HepG2 (cell line): ENCODE measurements around the gene TXNL4A. TPM values are rescaled to one million over a fixed set of nuclear protein-coding genes. Genes with fewer than 3 reads are reported as not detected.

Experiments
- ATAC-seq: fragments of 200-7000 bp; cut with Tn5 transposase; 3 replicates; pipeline ENCODE4 v1.9.1; 2020; ENCODE audit warnings: mild to moderate bottlenecking, moderate library complexity
- BruUV-seq: library from RNA; stranded (reverse); fragments of 400-500 nt; replicated peaks from 2 replicates; lab custom pipeline; 2021; lab: Mats Ljungman, UMichigan
- CTCF ChIA-PET: fragments of 300-600 bp; formaldehyde crosslinking; extraction: SDS; loops from one replicate; lab custom pipeline; 2021; ENCODE audit warnings: low total read pairs, inconsistent platforms, low intra/inter-chr PET ratio; lab: Yijun Ruan, JAX
- POLR2A ChIA-PET: fragments of 350-600 bp; sonication (Branson Sonifier 250); formaldehyde crosslinking; loops from one replicate; lab custom pipeline; 2020; ENCODE audit warnings: antibody characterized with exemption, inconsistent platforms; lab: Yijun Ruan, JAX
- DNase-seq: peaks from one replicate; pipeline ENCODE4 v3.0.0-alpha.2; 2015; ENCODE audit warnings: low spot score
- FAIRE-seq: peaks from 3 replicates; lab custom pipeline; 2011; peaks lifted over from hg19 to GRCh38; lab: Jason Lieb, UNC
- H2AFZ ChIP-seq: one replicate; pipeline ENCODE4 v1.6.1; 2011; ENCODE audit warnings: low read length, inconsistent platforms
- H3K27ac ChIP-seq: fragments of 300-600 bp; 3 replicates; pipeline ENCODE4 v1.8.0; 2011; ENCODE audit warnings: mixed run types, mild to moderate bottlenecking, mixed read lengths, low read length, inconsistent platforms; ENCODE audit not compliant: insufficient read depth; ENCODE audit errors: extremely low read length
- H3K27me3 ChIP-seq, 2 experiments: fragments of 200-600 bp in 1 of 2; 2 replicates in 1 of 2; 3 replicates in 1 of 2; pipeline versions ENCODE4 v1.6.0 to v1.8.0; 2011; ENCODE audit warnings: low read length in 2 of 2, mild to moderate bottlenecking in 2 of 2, moderate library complexity in 2 of 2, inconsistent platforms in 1 of 2; ENCODE audit not compliant: insufficient read depth in 2 of 2, control insufficient read depth in 1 of 2
- H3K36me3 ChIP-seq, 2 experiments: fragments of 200-600 bp in 1 of 2; replicated peaks in 1 of 2; 2 replicates in 1 of 2; 3 replicates in 1 of 2; pipeline versions ENCODE4 v1.5.1 to v1.8.0; 2011; ENCODE audit warnings: low read length in 2 of 2, inconsistent platforms in 1 of 2; ENCODE audit not compliant: insufficient read depth in 2 of 2, control insufficient read depth in 1 of 2
- H3K4me1 ChIP-seq: 2 replicates; pipeline ENCODE4 v1.5.1; 2012; ENCODE audit warnings: low read length, inconsistent platforms; ENCODE audit not compliant: insufficient read depth
- H3K4me2 ChIP-seq: 2 replicates; pipeline ENCODE4 v1.6.0; 2011; ENCODE audit warnings: low read depth, low read length, inconsistent platforms
- H3K4me3 ChIP-seq, 3 experiments: fragments of 200-600 bp in 1 of 3; sonication (generic), shearing (Covaris generic) in 1 of 3; replicated peaks in 1 of 3; 2 replicates each; pipeline ENCODE4 v1.5.1; 2011 to 2016; ENCODE audit warnings: low read length in 3 of 3, inconsistent platforms in 2 of 3, low read depth in 2 of 3, mild to moderate bottlenecking in 2 of 3, control low read depth in 1 of 3, mixed read lengths in 1 of 3; ENCODE audit not compliant: insufficient read depth in 1 of 3
- H3K79me2 ChIP-seq: one replicate; pipeline ENCODE4 v1.6.1; 2011; ENCODE audit warnings: low read length, inconsistent platforms; ENCODE audit not compliant: insufficient read depth
- H3K9ac ChIP-seq: 2 replicates; pipeline ENCODE4 v1.6.0; 2011; ENCODE audit warnings: mild to moderate bottlenecking, low read depth, low read length, inconsistent platforms; ENCODE audit not compliant: insufficient read depth
- H3K9me3 ChIP-seq: 2 replicates; pipeline ENCODE4 v1.5.1; 2012; ENCODE audit warnings: mild to moderate bottlenecking, low read length
- H4K20me1 ChIP-seq: 2 replicates; pipeline ENCODE4 v1.6.0; 2011; ENCODE audit warnings: inconsistent platforms, mild to moderate bottlenecking, low read length, moderate library complexity; ENCODE audit not compliant: insufficient read depth
- CBX1 ChIP-seq: IDR thresholded peaks from one replicate; pipeline ENCODE4 v1.6.1; 2016; ENCODE audit warnings: antibody characterized with exemption, low read depth
- GATA4 ChIP-seq: sonication (generic); IDR thresholded peaks from 2 replicates; pipeline ENCODE4 v1.6.1; 2016; ENCODE audit warnings: antibody characterized with exemption, low read depth, borderline replicate concordance
- ZNF17 ChIP-seq: sonication (generic); formaldehyde crosslinking; IDR thresholded peaks from 2 replicates; pipeline ENCODE4 v1.5.0; 2020; ENCODE audit warnings: mild to moderate bottlenecking, missing genetic modification reagents
- ZNF235 ChIP-seq: sonication (generic); formaldehyde crosslinking; IDR thresholded peaks from 2 replicates; pipeline ENCODE4 v1.8.1; 2023; ENCODE audit warnings: mild to moderate bottlenecking, missing genetic modification reagents, borderline replicate concordance
- ZNF749 ChIP-seq: sonication (generic); formaldehyde crosslinking; IDR thresholded peaks from 2 replicates; pipeline ENCODE4 v1.8.0; 2022; ENCODE audit warnings: mild to moderate bottlenecking, missing genetic modification reagents, moderate library complexity, borderline replicate concordance
- WGBS: methylation state at CpG from one replicate; pipeline ENCODE4 v1.1.6; 2017; ENCODE audit warnings: low lambda C conversion rate; 5-methylcytosine and 5-hydroxymethylcytosine counted together
- in situ Hi-C: cut with HindIII; loops from 2 replicates; pipeline ENCODE4 v1.10.0; 2017; ENCODE audit warnings: low pct_unique_long_range_greater_than_20kb; ENCODE audit not compliant: extremely low pct_ligation_motif_present
- intact Hi-C: fragments of 100-400 bp; cut with micrococcal nuclease; formaldehyde crosslinking; loops from one replicate; pipeline ENCODE4 v1.10.0; 2022; ENCODE audit not compliant: unreplicated experiment
- polyA plus RNA-seq, 8 experiments: library from polyadenylated mRNA; depleted of rRNA in 3 of 8; stranded (reverse) in 7 of 8; unstranded in 1 of 8; fragments of >200 nt; fragmentation: Illumina TruSeq in 4 of 8; extraction: Trizol in 4 of 8; gene quantifications; 2 replicates each; pipeline versions ENCODE4 v1.2.1 to v1.2.3, GENCODE V29; 2011 to 2016; ENCODE audit warnings: low read depth in 4 of 8, missing spikeins in 1 of 8, mixed read lengths in 1 of 8; ENCODE audit not compliant: insufficient read depth in 1 of 8
- total RNA-seq, 5 experiments: library from RNA; depleted of rRNA; stranded (reverse); fragments of >200 nt; fragmentation: Illumina TruSeq; extraction: Trizol; gene quantifications; 2 replicates each; pipeline ENCODE4 v1.2.3, GENCODE V29; 2016; ENCODE audit warnings: low read depth in 1 of 5
- TF ChIP-seq, protein P1 (sequence below): conservative IDR thresholded peaks from 2 replicates; pipeline ENCODE4 v1.6.1; 2018; ENCODE audit warnings: missing genetic modification reagents
- TF ChIP-seq, protein P2 (sequence below): sonication (generic); formaldehyde crosslinking; IDR thresholded peaks from 2 replicates; pipeline ENCODE4 v1.4.0; 2020; ENCODE audit warnings: missing genetic modification reagents, borderline replicate concordance
- TF ChIP-seq, protein P3 (sequence below): sonication (generic); formaldehyde crosslinking; IDR thresholded peaks from 2 replicates; pipeline ENCODE4 v1.5.0; 2020; ENCODE audit warnings: mild to moderate bottlenecking, missing genetic modification reagents, moderate library complexity

Gene TXNL4A
- total and polyA plus RNA-seq, 2 of the 13 experiments (the other 11 are each of a cell fraction or from before 2014, with no cell fraction given) = 172 to 202 TPM

DNA sequence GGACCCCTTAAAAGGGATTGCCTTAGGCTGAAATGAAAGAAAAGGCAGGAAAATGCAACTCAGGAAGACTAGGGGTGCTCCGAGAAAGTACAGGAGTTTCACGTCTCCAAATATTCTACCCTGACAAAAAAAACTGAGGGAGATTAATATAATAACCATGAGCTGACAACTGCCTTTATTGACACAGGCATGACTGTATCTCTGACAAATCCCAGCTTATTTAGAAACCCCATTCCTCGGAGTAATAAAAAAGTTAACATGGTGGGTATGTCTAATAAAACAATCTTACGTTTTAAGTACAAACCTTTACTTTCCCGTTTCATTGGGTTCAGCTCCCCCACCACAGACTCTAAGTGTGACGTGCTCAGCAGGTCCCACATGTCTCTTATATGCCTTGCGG lies 38.0 kb upstream of the TXNL4A start (continued):
- TF ChIP-seq, protein P1, sequence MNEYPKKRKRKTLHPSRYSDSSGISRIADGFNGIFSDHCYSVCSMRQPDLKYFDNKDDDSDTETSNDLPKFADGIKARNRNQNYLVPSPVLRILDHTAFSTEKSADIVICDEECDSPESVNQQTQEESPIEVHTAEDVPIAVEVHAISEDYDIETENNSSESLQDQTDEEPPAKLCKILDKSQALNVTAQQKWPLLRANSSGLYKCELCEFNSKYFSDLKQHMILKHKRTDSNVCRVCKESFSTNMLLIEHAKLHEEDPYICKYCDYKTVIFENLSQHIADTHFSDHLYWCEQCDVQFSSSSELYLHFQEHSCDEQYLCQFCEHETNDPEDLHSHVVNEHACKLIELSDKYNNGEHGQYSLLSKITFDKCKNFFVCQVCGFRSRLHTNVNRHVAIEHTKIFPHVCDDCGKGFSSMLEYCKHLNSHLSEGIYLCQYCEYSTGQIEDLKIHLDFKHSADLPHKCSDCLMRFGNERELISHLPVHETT (CRISPR knock-in tag) = no peak
- TF ChIP-seq ZNF235 = no peak
- TF ChIP-seq CBX1 = no peak
- TF ChIP-seq, protein P2, sequence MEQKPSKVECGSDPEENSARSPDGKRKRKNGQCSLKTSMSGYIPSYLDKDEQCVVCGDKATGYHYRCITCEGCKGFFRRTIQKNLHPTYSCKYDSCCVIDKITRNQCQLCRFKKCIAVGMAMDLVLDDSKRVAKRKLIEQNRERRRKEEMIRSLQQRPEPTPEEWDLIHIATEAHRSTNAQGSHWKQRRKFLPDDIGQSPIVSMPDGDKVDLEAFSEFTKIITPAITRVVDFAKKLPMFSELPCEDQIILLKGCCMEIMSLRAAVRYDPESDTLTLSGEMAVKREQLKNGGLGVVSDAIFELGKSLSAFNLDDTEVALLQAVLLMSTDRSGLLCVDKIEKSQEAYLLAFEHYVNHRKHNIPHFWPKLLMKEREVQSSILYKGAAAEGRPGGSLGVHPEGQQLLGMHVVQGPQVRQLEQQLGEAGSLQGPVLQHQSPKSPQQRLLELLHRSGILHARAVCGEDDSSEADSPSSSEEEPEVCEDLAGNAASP (CRISPR knock-in tag) = no peak
- TF ChIP-seq ZNF17 (CRISPR knock-in tag) = no peak
- no peak for TF ChIP-seq GATA4

DNA sequence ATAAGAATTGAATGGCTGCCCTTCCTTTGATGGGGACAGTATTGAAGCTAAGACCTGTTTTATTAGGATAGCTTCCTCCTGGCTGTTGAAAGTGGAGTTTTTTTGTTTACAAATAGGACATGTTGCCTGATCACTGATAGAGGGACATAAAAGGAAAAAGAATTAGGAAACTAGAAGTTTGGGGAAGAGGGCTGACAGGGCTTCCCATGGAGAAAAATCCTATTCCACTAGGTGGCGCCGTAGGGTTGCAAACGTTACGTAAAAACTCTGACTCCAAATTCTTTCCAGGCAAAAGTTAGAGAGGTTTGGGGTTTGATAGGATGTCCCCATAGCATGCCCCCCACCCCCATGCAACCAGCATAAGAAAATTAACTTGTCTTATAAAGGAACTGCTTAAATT lies 34.8 kb upstream of the TXNL4A start:
- Histone ChIP-seq H3K4me3 (no peak overlapping the region), H3K79me2 (no peaks in the 10 kb centered on the region), H3K9me3 (peaks cover 81% of the 10 kb centered on the region), H3K36me3 (no peaks in the 10 kb centered on the region), H2AFZ (no peak overlapping the region), H3K27me3 (no peaks in the 10 kb centered on the region), H3K4me1 (no peaks in the 10 kb centered on the region), H4K20me1 (no peaks in the 10 kb centered on the region), H3K9ac (no peak overlapping the region), H3K4me2 (no peak overlapping the region), H3K27ac (no peak overlapping the region)
- POLR2A ChIA-PET = no interaction called here
- ATAC-seq = no peak
- TF ChIP-seq ZNF749 = no peak
- TF ChIP-seq, protein P3, sequence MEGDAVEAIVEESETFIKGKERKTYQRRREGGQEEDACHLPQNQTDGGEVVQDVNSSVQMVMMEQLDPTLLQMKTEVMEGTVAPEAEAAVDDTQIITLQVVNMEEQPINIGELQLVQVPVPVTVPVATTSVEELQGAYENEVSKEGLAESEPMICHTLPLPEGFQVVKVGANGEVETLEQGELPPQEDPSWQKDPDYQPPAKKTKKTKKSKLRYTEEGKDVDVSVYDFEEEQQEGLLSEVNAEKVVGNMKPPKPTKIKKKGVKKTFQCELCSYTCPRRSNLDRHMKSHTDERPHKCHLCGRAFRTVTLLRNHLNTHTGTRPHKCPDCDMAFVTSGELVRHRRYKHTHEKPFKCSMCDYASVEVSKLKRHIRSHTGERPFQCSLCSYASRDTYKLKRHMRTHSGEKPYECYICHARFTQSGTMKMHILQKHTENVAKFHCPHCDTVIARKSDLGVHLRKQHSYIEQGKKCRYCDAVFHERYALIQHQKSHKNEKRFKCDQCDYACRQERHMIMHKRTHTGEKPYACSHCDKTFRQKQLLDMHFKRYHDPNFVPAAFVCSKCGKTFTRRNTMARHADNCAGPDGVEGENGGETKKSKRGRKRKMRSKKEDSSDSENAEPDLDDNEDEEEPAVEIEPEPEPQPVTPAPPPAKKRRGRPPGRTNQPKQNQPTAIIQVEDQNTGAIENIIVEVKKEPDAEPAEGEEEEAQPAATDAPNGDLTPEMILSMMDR = peak; percentile 13; the same call in 1 of the 2 replicates
- no TSS peak for BruUV-seq
- no peak for FAIRE-seq
- in situ Hi-C loops (no loop called here), intact Hi-C loops (no loop called here)
- WGBS = 80% methylated on average over 4 of the region's 4 CpGs
- CTCF ChIA-PET = no interaction called here
- DNase-seq = no peak
